Measurements from ENCODE around the gene TMPRSS12.

Gene TMPRSS12

GRCh38 chr12:50934981-50935807 lies 92.5 kb downstream of the TMPRSS12 start:
- H3K4me3 ChIP-seq (ENCODE audit: low read length) = no peak overlapping the region
- no peak for DNase-seq (ENCODE audit: low read depth, low spot score)
- H3K4me1 ChIP-seq (ENCODE audit: control insufficient read depth, insufficient read depth, low read length) = no peaks in the 10 kb centered on the region
- WGBS (ENCODE audit: insufficient coverage, insufficient read length) = no CpG with 5 or more reads among the region's 6 CpGs
- no peaks in the 10 kb centered on the region for H3K36me3 ChIP-seq (ENCODE audit: control insufficient read depth, insufficient read depth, low read length)
- H3K27ac ChIP-seq (ENCODE audit: low read length) = no peak overlapping the region
- H3K9me3 ChIP-seq (ENCODE audit: control insufficient read depth, insufficient read depth, low read length) = no peaks in the 10 kb centered on the region
- no peaks in the 10 kb centered on the region for H3K27me3 ChIP-seq (ENCODE audit: control insufficient read depth, insufficient read depth, low read length)

GRCh38 chr12:50936821-50937530 lies 94.2 kb downstream of the TMPRSS12 start:
- no peak overlapping the region for H3K4me3 ChIP-seq (ENCODE audit: low read length)
- H3K9me3 ChIP-seq (ENCODE audit: control insufficient read depth, insufficient read depth, low read length) = no peaks in the 10 kb centered on the region
- no peak for DNase-seq (ENCODE audit: low read depth, low spot score)
- no CpG with 5 or more reads among the region's 9 CpGs for WGBS (ENCODE audit: insufficient coverage, insufficient read length)
- H3K27me3 ChIP-seq (ENCODE audit: control insufficient read depth, insufficient read depth, low read length) = no peaks in the 10 kb centered on the region
- no peaks in the 10 kb centered on the region for H3K4me1 ChIP-seq (ENCODE audit: control insufficient read depth, insufficient read depth, low read length)
- H3K36me3 ChIP-seq (ENCODE audit: control insufficient read depth, insufficient read depth, low read length) = no peaks in the 10 kb centered on the region
- H3K27ac ChIP-seq (ENCODE audit: low read length) = no peak overlapping the region
